Stomach (tissue), 9 donors: ENCODE data around the gene FSCN2. TPM values are rescaled to one million over a fixed set of nuclear protein-coding genes. Genes with fewer than 3 reads are reported as not detected.

Experiments used
- DNase-seq, 2 donors: peaks; one replicate each; pipeline versions ENCODE4 v3.0.0 to v3.0.0-alpha.2; 2013 to 2019
- H3K27ac ChIP-seq, 5 donors: fragments of 200-600 bp in 4 of 5; sonication (generic) in 4 of 5; one replicate each; pipeline ENCODE4 v1.5.1; 2013 to 2019; ENCODE audit warnings: mild to moderate bottlenecking in 1 of 5, moderate library complexity in 1 of 5
- H3K27me3 ChIP-seq, 3 donors: fragments of 200-600 bp; sonication (generic); one replicate each; pipeline ENCODE4 v1.5.1; 2017 to 2019; ENCODE audit warnings: mixed run types in 1 of 3
- H3K36me3 ChIP-seq, 4 donors: fragments of 200-600 bp; sonication (generic); 1 replicate in 3 of 4; 2 replicates in 1 of 4; pipeline ENCODE4 v1.5.1; 2016 to 2019
- H3K4me1 ChIP-seq, 4 donors: fragments of 200-600 bp; sonication (generic); one replicate each; pipeline ENCODE4 v1.5.1; 2016 to 2019
- H3K4me3 ChIP-seq, 4 donors: fragments of 200-600 bp; sonication (generic) in 3 of 4; one replicate each; pipeline ENCODE4 v1.5.1; 2016 to 2019; ENCODE audit warnings: mild to moderate bottlenecking in 1 of 4
- H3K9me3 ChIP-seq, 4 donors: fragments of 200-600 bp; sonication (generic); one replicate each; pipeline ENCODE4 v1.5.1; 2016 to 2019
- EP300 ChIP-seq: sonication (generic); formaldehyde crosslinking; IDR thresholded peaks from one replicate; pipeline ENCODE4 v1.6.1; 2017; ENCODE audit warnings: antibody characterized with exemption
- POLR2A ChIP-seq, 4 donors: fragments of 450-650 bp; IDR thresholded peaks; one replicate each; pipeline ENCODE4 v1.6.1; 2016; ENCODE audit warnings: antibody characterized with exemption in 4 of 4, control low read depth in 2 of 4, mild to moderate bottlenecking in 1 of 4, moderate library complexity in 1 of 4
- POLR2AphosphoS5 ChIP-seq, 3 donors: sonication (generic); formaldehyde crosslinking; IDR thresholded peaks; one replicate each; pipeline ENCODE4 v1.6.1; 2016; ENCODE audit warnings: antibody characterized with exemption in 3 of 3
- WGBS, 5 donors: extraction: QIAGEN DNeasy Blood & Tissue Kit in 3 of 5; methylation state at CpG; one replicate each; pipeline versions ENCODE4 v1.1.5 to v1.1.7; 2013 to 2018; 5-methylcytosine and 5-hydroxymethylcytosine counted together
- intact Hi-C: fragments of 100-400 bp; cut with DNase I; formaldehyde crosslinking; loops from one replicate; pipeline ENCODE4 v1.15.1; 2023; ENCODE audit warnings: low total_unique reads
- polyA plus RNA-seq, 3 donors: library from polyadenylated mRNA; stranded (reverse); fragments of 200-250 nt; gene quantifications; one replicate each; pipeline ENCODE4 v1.2.3, GENCODE V29; 2013
- small RNA-seq, 4 donors: library from RNA; depleted of rRNA; stranded (forward); fragments of <200 nt; gene quantifications; one replicate each; pipeline ENCODE3, GENCODE V24; 2016
- total RNA-seq, 5 donors: library from RNA; depleted of rRNA; stranded (reverse); fragments of >200 nt; gene quantifications; one replicate each; pipeline versions ENCODE4 v1.1.0 to v1.2.3, GENCODE V29; 2014 to 2016
- TF ChIP-seq, protein P1 (sequence below), 7 experiments: fragments of 450-650 bp in 4 of 7; fragments of 200-600 bp in 3 of 7; sonication (generic) in 3 of 7; IDR thresholded peaks; one replicate each; pipeline ENCODE4 v1.5.1; 2016 to 2019; ENCODE audit warnings: antibody characterized with exemption in 7 of 7, control low read depth in 2 of 7, mild to moderate bottlenecking in 1 of 7
- donor health status: healthy with polysubstance abuse.
- donor health status: Bipolar disorder and iron deficiency.
- donor health status: healthy.

The FSCN2 gene
- total and polyA plus RNA-seq, 8 donors, result 0.90 to 21.7 (median 2.8) TPM; not detected in 1

DNA sequence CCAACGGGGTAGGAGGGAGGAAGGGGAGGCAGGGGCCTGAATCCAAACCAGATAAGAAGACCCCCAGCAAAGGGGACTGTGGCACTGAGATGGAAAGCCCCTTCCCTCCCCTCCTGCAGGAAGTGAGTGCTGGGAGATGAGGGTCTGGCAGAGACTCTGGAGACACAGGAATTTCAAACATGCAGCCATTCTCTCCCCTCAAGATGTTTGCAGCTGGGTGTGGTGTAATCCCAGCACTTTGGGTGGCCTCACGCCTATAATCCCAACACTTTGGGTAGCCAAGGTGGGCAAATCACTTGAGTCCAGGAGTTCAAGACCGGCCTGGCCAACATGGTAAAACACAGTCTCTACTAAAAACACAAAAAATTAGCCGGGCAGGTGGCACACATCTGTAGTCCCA, 57.9 kb downstream of the FSCN2 start:
- no peak overlapping the region for H3K4me3 ChIP-seq
- H3K9me3 ChIP-seq, result no peaks in the 10 kb centered on the region
- 84 to 93% (median 88%) methylated on average over 4 of the region's 4 CpGs for WGBS, 5 donors
- no peaks in the 10 kb centered on the region for H3K4me1 ChIP-seq
- TF ChIP-seq, protein P1, sequence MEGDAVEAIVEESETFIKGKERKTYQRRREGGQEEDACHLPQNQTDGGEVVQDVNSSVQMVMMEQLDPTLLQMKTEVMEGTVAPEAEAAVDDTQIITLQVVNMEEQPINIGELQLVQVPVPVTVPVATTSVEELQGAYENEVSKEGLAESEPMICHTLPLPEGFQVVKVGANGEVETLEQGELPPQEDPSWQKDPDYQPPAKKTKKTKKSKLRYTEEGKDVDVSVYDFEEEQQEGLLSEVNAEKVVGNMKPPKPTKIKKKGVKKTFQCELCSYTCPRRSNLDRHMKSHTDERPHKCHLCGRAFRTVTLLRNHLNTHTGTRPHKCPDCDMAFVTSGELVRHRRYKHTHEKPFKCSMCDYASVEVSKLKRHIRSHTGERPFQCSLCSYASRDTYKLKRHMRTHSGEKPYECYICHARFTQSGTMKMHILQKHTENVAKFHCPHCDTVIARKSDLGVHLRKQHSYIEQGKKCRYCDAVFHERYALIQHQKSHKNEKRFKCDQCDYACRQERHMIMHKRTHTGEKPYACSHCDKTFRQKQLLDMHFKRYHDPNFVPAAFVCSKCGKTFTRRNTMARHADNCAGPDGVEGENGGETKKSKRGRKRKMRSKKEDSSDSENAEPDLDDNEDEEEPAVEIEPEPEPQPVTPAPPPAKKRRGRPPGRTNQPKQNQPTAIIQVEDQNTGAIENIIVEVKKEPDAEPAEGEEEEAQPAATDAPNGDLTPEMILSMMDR (IDR thresholded peaks at IDR 0.05), result no peak
- TF ChIP-seq POLR2AphosphoS5 (IDR thresholded peaks at IDR 0.05), result no peak
- TF ChIP-seq EP300, result no peak
- TF ChIP-seq POLR2A (IDR thresholded peaks at IDR 0.05), result no peak
- H3K27ac ChIP-seq, result no peak overlapping the region
- no peak for DNase-seq
- H3K36me3 ChIP-seq, result peaks cover 84 to 99% (median 98%) of the 10 kb centered on the region in 4 donors
- intact Hi-C loops, result no loop called here
- no peaks in the 10 kb centered on the region for H3K27me3 ChIP-seq

Small RNAs within 50 kb of the gene (small RNA-seq; reads per million reads assigned to genes)
- 0 reads per million in 4 donors for gene RF00019

Other genes starting within 250 kb of the FSCN2 start
- 100 to 1,000 TPM in 2 of 5 donors, 10 to 100 TPM in 3; 27.4 to 140 (median 82.6) TPM for gene SLC38A10, start 233.1 kb upstream of the FSCN2 start, total RNA-seq
- 10 to 100 TPM; 18.6 to 78.1 (median 56.4) TPM for gene SLC38A10, start 233.1 kb upstream of the FSCN2 start, polyA plus RNA-seq
- gene BAHCC1, start 132.9 kb upstream of the FSCN2 start, total RNA-seq, result 10 to 100 TPM in 4 of 5 donors, 1 to 10 TPM in 1; 8.6 to 56.2 (median 15.2) TPM
- gene BAHCC1, start 132.9 kb upstream of the FSCN2 start, polyA plus RNA-seq, result 1 to 10 TPM; 4.9 to 6.6 (median 5.1) TPM
- gene ACTG1, start 15.6 kb upstream of the FSCN2 start, total RNA-seq, result 1,000 to 10,000 TPM in 4 of 5 donors, 100 to 1,000 TPM in 1; 978 to 2,952 (median 1,777) TPM
- gene ACTG1, start 15.6 kb upstream of the FSCN2 start, polyA plus RNA-seq, result 1,000 to 10,000 TPM; 1,866 to 2,457 (median 2,070) TPM
- 100 to 1,000 TPM in 1 of 5 donors, 10 to 100 TPM in 4; 11.9 to 130 (median 51.8) TPM for gene FAAP100, start 24.0 kb downstream of the FSCN2 start, total RNA-seq
- 10 to 100 TPM; 12.2 to 17.1 (median 17.0) TPM for gene FAAP100, start 24.0 kb downstream of the FSCN2 start, polyA plus RNA-seq
- 100 to 1,000 TPM in 3 of 5 donors, 10 to 100 TPM in 2; 53.3 to 284 (median 103) TPM for gene NPLOC4, start 108.7 kb downstream of the FSCN2 start, total RNA-seq
- gene NPLOC4, start 108.7 kb downstream of the FSCN2 start, polyA plus RNA-seq, result 10 to 100 TPM; 24.0 to 25.3 (median 24.4) TPM
- not detected for gene TSPAN10, start 108.8 kb downstream of the FSCN2 start, total RNA-seq
- gene TSPAN10, start 108.8 kb downstream of the FSCN2 start, polyA plus RNA-seq, result 1 to 10 TPM; 1.1 to 1.5 (median 1.2) TPM
- gene PDE6G, start 128.2 kb downstream of the FSCN2 start, total RNA-seq, result 1 to 10 TPM in 1 of 5 donors, not detected in 4; 2.0 TPM
- gene PDE6G, start 128.2 kb downstream of the FSCN2 start, polyA plus RNA-seq, result 1 to 10 TPM in 1 of 3 donors, under 1 TPM in 2; 0.85 to 2.6 (median 0.93) TPM
- gene OXLD1, start 138.2 kb downstream of the FSCN2 start, total RNA-seq, result 100 to 1,000 TPM in 2 of 5 donors, 10 to 100 TPM in 1, 1 to 10 TPM in 1, not detected in 1; 9.9 to 112 (median 61.2) TPM
- 10 to 100 TPM; 59.6 to 82.2 (median 64.5) TPM for gene OXLD1, start 138.2 kb downstream of the FSCN2 start, polyA plus RNA-seq
- 100 to 1,000 TPM in 1 of 5 donors, 10 to 100 TPM in 1, 1 to 10 TPM in 2, under 1 TPM in 1; 0.58 to 279 (median 9.4) TPM for gene CCDC137, start 138.4 kb downstream of the FSCN2 start, total RNA-seq
- gene CCDC137, start 138.4 kb downstream of the FSCN2 start, polyA plus RNA-seq, result 10 to 100 TPM; 18.2 to 26.0 (median 23.3) TPM
- gene ARL16, start 155.4 kb downstream of the FSCN2 start, total RNA-seq, result 100 to 1,000 TPM in 1 of 5 donors, 10 to 100 TPM in 3, 1 to 10 TPM in 1; 8.1 to 109 (median 25.7) TPM
- 10 to 100 TPM; 43.5 to 67.1 (median 55.6) TPM for gene ARL16, start 155.4 kb downstream of the FSCN2 start, polyA plus RNA-seq
- 100 to 1,000 TPM in 4 of 5 donors, 10 to 100 TPM in 1; 52.0 to 275 (median 142) TPM for gene HGS, start 155.6 kb downstream of the FSCN2 start, total RNA-seq
- gene HGS, start 155.6 kb downstream of the FSCN2 start, polyA plus RNA-seq, result 100 to 1,000 TPM in 2 of 3 donors, 10 to 100 TPM in 1; 86.1 to 138 (median 105) TPM
- gene MRPL12, start 175.0 kb downstream of the FSCN2 start, total RNA-seq, result 100 to 1,000 TPM in 1 of 5 donors, 10 to 100 TPM in 3, 1 to 10 TPM in 1; 3.5 to 146 (median 47.8) TPM
- 100 to 1,000 TPM in 2 of 3 donors, 10 to 100 TPM in 1; 90.6 to 178 (median 158) TPM for gene MRPL12, start 175.0 kb downstream of the FSCN2 start, polyA plus RNA-seq
- 10 to 100 TPM in 3 of 5 donors, 1 to 10 TPM in 2; 3.5 to 55.6 (median 17.6) TPM for gene SLC25A10, start 183.9 kb downstream of the FSCN2 start, total RNA-seq
- 10 to 100 TPM; 33.2 to 40.7 (median 34.1) TPM for gene SLC25A10, start 183.9 kb downstream of the FSCN2 start, polyA plus RNA-seq